ENCODE data around the gene FBXO48.

FBXO48 gene

DNA sequence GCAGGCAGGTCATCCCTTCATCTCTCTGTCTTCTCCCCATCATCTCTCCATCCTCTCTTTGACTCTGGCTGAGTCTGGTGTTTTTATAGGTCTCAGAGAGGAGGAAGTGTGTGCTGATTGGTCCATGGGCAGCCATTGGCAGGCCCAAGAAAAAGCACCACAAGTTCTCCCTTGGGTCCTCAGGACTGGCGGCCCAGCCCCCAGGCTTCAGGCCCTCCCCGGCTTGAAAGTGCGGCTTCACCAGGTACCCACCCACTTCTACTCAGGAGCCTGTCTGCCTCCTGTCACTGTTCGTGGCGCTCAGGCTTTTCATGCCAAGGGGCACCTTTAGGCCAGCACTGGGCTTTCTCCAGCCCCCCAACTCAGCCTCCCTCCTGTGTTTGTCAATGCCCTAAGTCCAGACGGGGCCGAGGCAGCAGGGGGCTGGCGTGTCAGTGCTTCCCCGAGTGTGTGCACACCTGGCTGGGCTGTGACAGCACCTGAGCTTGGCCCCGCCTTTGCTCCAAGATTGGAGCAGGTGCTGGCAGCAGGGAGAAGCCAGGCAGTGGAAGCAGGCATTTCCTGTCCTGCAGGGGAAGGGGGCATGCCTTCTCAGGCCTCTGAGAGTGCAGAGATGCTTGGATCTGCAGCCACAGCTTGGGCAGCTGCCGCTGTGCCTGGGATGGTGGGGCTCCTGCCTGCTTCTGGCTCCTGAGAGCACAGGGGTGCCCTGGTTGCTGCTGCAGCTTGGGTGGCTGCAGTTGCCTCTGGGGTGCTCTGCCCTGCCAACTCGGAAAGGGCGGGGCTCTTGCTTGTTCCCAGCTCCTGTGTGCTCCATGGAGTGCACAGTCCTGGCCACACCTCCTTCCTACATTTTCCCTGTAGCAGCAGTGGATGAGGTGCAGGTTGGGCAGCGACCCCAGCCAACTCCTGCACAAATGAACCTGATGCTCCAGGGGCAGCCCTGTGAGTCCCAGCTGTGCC lies 34.1 kb downstream of the FBXO48 start:
- no peak for DNase-seq

DNA sequence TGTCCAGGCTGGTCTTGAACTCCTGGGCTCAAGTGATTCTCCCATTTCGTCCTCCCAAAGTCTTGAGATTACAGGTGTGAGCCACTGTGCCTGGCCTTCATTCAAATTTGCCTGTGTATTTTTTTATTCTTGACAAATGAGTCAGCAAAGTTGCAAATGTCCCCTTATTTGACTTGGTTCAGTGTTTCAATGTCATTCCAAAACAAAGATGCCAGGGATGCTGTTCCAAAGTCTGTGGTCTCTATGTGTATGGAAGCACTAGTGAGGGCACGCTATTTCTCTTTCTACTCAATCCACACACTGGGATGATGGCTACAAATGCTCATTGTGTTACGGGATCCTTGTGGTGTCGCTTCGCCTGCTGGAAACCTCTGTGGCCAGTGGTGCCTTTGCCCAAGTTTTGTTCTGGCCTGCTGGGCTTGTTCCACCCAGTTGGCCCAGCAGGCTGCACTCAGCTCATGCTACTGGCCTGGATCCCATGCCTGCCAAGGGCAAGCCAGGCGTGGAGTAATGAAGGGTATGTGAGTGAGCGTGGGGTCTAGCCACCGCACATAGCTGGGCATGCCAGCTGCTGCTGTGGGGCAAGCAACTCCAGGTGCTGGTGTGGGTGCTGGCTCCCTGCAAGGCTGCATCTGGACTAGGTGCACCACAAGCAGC lies 35.6 kb downstream of the FBXO48 start:
- DNase-seq = no peak

DNA sequence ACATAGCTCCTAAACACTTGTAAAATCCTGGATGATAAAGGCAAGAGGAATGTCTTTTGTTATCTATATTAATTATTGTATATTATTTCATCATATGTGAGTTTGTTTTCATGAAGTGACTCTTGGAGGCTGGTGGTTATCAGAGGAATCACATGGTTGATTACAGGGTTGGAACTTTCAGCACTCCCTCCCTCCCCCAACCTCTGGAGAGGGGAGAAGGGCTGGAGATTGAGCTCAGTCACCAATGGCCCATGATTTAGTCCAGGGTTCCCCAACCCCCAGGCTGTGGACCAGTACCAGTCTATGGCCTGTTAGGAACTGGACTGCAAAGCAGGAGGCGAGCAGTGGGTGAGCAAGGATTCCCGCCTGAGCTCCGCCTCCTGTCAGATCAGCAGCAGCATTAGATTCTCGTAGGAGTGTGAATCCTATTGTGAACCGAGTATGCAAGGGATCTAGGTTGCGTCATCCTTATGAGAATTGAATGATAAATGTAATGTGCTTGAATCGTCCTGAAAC lies 37.7 kb downstream of the FBXO48 start:
- no peak for DNase-seq

DNA sequence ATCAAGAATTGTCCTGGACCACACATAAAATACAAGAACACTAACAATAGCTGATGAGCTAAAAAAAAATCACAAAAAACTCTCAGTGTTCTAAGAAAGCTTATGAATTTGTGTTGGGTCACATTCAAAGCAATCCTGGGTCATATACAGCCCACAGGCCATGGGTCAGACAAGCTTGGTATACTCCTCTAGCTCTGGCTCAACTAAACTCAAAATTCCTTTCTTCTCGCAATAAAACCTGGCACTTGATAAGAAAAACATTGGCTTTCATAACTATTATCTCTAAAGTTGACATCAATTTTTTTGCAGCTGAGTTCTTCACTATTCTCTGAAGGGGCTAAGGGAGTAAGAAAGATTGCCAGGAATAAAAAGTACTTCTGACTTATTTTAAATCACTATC lies 38.3 kb downstream of the FBXO48 start:
- no peak for DNase-seq

DNA sequence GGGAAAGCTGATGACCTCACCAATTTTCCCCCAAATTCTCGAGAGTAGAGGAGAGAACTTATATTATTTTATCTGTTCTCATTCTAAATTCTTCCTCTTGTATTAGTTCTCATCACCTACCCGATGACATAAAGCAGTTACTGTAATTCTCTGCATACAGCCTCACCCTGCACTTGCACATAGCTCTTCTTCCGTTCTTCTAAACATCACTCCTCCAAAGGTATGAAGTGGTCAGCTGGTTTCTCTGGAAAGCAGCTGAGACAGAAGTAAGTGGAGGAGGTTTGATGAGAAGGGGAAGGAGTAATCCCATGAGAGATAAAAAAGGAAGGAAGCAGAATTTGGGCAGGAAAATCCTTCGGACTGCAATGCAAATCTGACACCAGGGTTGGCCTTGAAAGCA lies 39.0 kb downstream of the FBXO48 start:
- DNase-seq = no peak

GRCh38 chr2:68426848-68427579 lies 40.1 kb downstream of the FBXO48 start:
- no peak for DNase-seq

DNA sequence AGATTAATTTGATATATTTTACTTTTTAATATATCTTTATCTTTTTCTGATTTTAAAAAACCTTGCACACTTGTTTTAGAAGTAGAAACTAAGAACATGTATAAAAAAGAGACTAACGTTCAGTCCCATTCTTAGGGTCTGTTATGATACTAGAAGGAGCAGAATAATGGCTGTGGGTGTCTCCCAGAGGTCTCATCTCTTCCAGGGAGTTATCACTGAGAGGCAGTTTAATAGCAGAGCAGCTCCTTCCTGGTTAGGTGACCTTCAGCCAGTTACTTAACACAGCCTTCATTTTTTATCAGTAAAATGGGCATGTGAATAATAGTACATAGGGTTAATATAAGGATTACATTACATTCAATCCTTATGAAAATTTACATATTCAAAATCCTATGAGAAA lies 40.6 kb downstream of the FBXO48 start:
- DNase-seq = no peak

- DNase-seq = no peak
Observed at GRCh38 chr2:68425503-68425902, 41.6 kb downstream of the FBXO48 start.

DNA sequence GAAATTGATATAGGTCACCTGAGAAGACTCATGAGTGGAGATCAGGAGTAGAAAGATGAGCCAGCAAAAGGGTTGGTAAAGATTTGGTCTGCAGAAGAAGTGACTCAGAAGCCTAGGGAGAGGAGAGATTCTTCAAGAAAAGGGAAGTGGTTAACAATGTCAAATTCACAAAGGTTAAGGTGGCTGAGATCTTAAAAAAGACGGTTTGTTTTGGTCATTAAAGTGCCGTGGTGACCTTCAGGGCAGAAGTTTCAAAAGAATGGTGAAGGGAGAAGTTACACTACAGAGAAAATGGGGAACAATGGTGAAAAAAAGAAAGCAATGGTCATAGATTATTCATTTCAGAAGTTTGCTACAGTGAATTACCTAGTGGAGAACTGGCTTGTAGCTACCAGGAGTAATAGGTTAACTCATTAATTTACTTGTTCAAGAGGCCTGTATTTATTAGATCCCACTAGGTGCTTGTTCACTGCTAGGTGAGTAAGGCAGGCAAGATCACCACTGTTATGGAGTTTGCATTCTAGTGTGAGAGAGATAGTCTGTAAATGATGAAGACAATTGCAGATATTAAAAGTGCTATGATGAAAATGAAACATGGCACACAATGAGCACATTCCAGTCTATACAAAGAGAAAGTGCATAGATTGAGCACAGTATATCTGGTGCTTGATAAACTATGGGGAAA lies 43.0 kb downstream of the FBXO48 start:
- no peak for DNase-seq

DNA sequence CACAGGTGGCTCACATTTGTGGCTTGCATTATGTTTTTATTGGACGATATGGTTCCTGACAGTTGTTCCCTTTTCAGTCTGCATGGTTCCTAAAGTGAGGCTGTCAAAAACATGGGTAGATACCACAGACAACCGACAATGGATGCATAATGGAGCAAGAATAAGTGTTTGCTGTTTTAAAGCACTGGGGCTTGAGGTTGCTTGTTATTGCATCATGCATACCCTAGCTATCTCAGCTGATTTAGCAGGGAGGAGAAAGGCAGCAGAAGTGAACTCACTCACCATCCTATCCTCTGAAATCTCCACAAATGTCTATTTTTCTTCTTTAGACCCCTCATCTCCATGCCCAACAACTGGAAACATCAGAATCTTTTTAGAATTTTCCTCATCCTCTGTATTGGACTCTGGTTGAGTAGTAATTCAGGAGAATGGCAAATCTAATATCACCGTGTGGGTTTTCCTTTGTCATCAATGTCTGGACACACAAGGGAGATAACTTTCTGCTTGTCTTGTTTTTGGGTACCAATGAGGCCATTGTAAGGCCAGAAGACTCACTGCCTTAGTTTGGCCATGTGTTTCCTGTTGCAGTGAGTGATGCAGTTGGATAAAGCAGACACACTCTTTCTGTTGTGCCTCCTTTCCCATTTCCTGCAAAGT lies 46.7 kb downstream of the FBXO48 start:
- DNase-seq = no peak

GRCh38 chr2:68418855-68419254 lies 48.2 kb downstream of the FBXO48 start:
- no peak for DNase-seq

GRCh38 chr2:68418419-68418818 lies 48.7 kb downstream of the FBXO48 start:
- DNase-seq = no peak

GRCh38 chr2:68417926-68418325 lies 49.2 kb downstream of the FBXO48 start:
- no peak for DNase-seq

DNA sequence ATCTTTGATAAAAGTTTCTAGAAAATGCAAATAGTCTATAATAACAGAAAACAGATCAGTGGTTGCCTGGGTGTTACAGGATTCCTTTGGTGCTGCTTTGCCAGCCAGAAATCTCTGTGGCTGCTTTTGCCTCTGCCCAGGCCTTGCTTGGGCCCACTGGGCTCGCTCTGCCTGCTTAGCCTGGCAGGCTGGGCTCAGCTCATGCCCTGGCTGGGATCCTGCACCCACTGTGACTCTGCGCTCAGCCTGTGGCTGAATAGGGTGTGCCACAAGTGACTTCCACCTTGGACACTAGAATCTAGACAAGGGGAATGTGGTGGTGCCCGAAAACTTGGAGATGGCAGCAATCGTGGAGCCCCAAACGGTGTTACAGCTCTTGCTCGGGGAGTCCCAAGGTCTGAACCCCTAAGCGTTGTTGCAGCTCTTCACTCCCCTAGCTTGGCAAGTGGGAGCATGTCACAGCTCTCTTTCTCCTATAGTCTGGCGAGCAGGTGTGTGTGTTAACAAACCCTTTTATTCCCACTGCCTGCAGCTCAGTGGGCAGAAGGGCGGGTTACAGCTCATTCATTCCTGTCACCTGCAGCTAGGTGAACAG lies 50.9 kb downstream of the FBXO48 start:
- no peak for DNase-seq

DNA sequence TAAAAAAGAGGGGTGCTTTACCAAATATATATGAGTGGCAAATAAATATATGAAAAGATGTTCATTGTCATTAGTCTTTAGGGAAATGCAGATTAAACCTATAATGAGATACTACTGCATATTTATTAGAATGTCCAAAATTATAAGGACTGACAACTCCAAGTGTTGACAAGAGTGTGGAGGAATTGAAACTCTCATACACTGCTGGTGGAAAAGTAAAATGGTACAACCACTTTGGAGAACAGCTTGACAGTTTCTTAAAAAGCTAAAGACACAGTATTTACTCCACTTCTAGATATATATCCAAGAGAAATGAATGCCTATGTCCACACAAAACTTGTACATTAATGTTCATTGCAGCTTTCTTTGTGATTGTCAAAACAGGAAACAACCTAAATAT lies 51.6 kb downstream of the FBXO48 start:
- DNase-seq = no peak

DNA sequence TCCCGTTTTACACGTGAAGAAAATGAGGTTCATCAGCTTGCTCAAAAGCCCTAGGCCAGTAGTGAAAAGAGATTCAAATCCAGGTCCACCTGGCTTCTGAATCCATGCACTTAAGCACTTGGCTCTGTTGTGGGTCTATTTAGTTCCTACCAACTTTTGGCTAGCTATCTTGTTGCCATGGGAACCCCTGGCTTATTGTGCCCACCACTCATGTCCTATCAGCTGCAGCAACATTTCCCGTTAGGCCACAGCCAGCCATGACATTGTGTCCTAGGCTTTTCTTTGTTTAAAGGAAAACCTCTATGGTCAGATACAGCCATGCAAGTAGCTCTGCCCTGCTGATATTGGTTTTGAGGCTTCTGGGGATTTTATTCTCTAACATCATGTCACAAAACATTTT lies 52.2 kb downstream of the FBXO48 start:
- no peak for DNase-seq

GRCh38 chr2:68414452-68414851 lies 52.6 kb downstream of the FBXO48 start:
- no peak for DNase-seq

DNA sequence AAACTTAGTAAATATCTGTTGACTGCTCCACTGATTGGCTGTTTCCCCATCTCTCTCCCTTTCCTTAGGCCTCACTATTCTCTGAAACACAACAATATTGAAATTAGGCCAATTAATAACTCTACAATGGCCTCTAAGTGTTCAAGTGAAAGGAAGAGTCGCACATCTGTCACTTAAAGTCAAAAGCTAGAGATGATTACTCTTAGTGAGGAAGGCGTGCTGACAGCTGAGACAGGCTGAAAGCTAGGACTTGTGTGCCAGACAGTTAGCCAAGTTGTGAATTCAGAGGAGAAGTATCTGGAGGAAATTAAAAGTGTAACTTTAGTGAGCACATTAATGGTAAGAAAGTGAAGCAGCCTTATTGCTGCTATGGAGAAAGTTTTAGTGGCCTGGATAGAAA lies 53.6 kb downstream of the FBXO48 start:
- DNase-seq = no peak

DNA sequence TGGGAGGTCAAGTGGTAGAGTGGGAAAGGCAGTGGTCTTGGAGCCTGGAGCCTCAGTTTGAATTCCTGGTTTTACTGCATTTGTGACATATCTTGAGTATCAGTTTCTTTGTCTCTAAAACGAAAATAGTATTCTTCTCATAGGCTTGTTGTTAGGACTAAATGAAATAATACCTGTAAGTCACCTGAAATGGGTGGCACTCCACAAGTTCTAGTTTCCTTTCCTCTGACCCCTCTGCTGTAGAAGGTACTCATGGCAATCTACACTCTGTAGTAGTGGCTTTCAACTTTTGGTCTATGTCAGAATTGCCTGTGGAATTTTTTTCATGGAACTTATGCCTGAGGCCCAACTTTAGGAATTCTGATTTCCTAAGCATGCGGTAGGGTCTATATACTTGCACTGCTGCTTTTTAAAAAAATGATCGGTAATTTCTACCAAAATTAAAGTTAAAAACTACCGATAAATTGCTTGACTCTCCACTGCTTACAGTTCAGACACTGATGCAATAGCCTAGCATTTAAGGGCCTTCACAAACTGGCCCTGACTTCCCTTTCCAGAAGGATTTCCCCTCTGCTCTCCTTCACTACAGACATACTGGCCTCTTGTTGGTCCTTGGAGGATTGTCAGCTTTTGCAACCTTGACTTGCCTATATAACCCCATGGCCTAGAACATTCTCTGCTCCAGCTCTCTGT lies 54.8 kb downstream of the FBXO48 start:
- DNase-seq = no peak

- no peak for DNase-seq
Observed at GRCh38 chr2:68411397-68412126, 55.5 kb downstream of the FBXO48 start.

All from T1000 (cell line).